SU-DHL-6 (cell line): Measurements from ENCODE around the gene ZNF532.

Source experiments
- H2AFZ ChIP-seq: fragments of 200-600 bp; sonication (generic); 2 replicates; pipeline ENCODE4 v1.6.1; 2014; ENCODE audit warnings: low read depth, mild to moderate bottlenecking, moderate library complexity, mixed read lengths, antibody characterized with exemption, low read length; ENCODE audit not compliant: severe bottlenecking
- H3F3A ChIP-seq: fragments of 200-600 bp; shearing (Covaris generic); 2 replicates; pipeline ENCODE4 v1.6.0; 2016; ENCODE audit warnings: antibody characterized with exemption, mild to moderate bottlenecking; ENCODE audit not compliant: insufficient read depth
- H3K27ac ChIP-seq: fragments of 200-600 bp; sonication (generic); 2 replicates; pipeline ENCODE4 v1.5.1; 2016; ENCODE audit warnings: low read depth, mild to moderate bottlenecking, low read length, moderate library complexity, mixed read lengths
- H3K27me3 ChIP-seq: fragments of 200-600 bp; sonication (generic), shearing (Covaris generic); 2 replicates; pipeline ENCODE4 v1.6.0; 2014; ENCODE audit warnings: mild to moderate bottlenecking, low read length
- H3K36me3 ChIP-seq: fragments of 200-600 bp; sonication (generic); 2 replicates; pipeline ENCODE4 v1.6.1; 2014; ENCODE audit warnings: mild to moderate bottlenecking, low read length, mixed read lengths
- H3K4me2 ChIP-seq: fragments of 300-600, 200-600 bp; shearing (Covaris generic), sonication (generic); 2 replicates; pipeline ENCODE4 v1.6.0; 2014; ENCODE audit warnings: low read length, low read depth, mild to moderate bottlenecking; ENCODE audit not compliant: poor library complexity, severe bottlenecking
- H3K4me3 ChIP-seq: fragments of 200-600 bp; sonication (generic); 2 replicates; pipeline ENCODE4 v1.5.1; 2014; ENCODE audit warnings: antibody characterized with exemption, low read length, mild to moderate bottlenecking, mixed read lengths; ENCODE audit not compliant: insufficient read depth, poor library complexity, severe bottlenecking
- H3K79me2 ChIP-seq: fragments of 200-600 bp; sonication (generic); 2 replicates; pipeline ENCODE4 v1.6.1; 2014; ENCODE audit warnings: mild to moderate bottlenecking, low read length, moderate library complexity; ENCODE audit not compliant: insufficient read depth
- H3K9ac ChIP-seq: fragments of 200-600 bp; sonication (generic); 2 replicates; pipeline ENCODE4 v1.7.0; 2014; ENCODE audit warnings: mild to moderate bottlenecking, low read length
- H3K9me2 ChIP-seq: fragments of 200-600 bp; sonication (generic); replicated peaks from 2 replicates; pipeline ENCODE4 v1.6.1; 2014; ENCODE audit warnings: low read length; ENCODE audit not compliant: insufficient read depth
- H3K9me3 ChIP-seq: fragments of 200-600 bp; sonication (generic); 2 replicates; pipeline ENCODE4 v1.6.1; 2014; ENCODE audit warnings: low read length, mixed read lengths; ENCODE audit not compliant: insufficient read depth
- H4K20me1 ChIP-seq: fragments of 200-600 bp; sonication (generic); 2 replicates; pipeline ENCODE4 v1.6.1; 2014; ENCODE audit warnings: low read depth, mild to moderate bottlenecking, antibody characterized with exemption, low read length, moderate library complexity, mixed read lengths
- EZH2phosphoT487 ChIP-seq: fragments of 200-600 bp; sonication (generic), shearing (Covaris generic); conservative IDR thresholded peaks from 2 replicates; pipeline ENCODE4 v1.6.1; 2018; ENCODE audit warnings: mild to moderate bottlenecking, antibody characterized with exemption, low read length, moderate library complexity, mixed read lengths
- TF ChIP-seq, protein P1 (sequence below): fragments of 200-600 bp; sonication (generic); IDR thresholded peaks from one replicate; pipeline ENCODE4 v1.5.1; 2017; ENCODE audit warnings: antibody characterized with exemption, mild to moderate bottlenecking, low read length, moderate library complexity; ENCODE audit not compliant: insufficient read depth, poor library complexity, severe bottlenecking

The ZNF532 gene

DNA sequence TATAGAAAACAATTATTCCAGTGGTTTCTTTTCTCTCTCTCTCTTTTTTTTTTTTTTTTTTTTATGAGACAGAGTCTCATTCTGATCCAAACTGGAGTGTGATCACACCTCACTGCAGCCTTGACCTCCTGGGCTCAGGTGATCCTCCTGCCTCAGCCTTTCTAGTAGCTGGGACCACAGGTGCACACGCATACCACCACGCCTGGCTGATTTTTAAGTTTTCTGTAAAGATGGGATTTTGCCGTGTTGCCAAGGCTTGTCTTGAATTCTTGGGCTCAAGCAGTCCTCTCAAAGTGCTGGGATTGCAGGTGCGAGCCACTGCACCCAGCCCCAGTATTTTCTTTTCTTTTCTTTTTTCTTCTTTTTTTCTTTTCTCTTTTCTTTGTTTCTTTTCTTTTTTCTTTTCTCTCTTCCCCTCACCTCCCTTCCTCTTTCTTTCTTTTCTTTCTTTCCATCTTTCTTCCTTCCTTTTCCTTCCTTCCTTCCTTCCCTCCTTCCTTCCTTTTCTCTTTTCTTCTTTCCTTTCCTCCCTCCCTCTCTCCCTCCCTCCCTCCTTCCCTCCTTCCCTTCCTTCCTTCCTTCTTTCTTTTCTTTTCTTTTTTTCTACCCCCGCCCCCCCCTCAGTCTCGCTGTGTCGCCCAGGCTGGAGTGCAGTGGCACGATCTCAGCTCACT, 76.9 kb downstream of the ZNF532 start:
- Histone ChIP-seq H3K9me3 (peaks cover 5% of the 10 kb centered on the region; the same call in 1 of the 2 replicates), H4K20me1 (no peaks in the 10 kb centered on the region), H3K36me3 (peaks cover 43% of the 10 kb centered on the region), H3K9ac (peak overlapping the region; percentile 7; the same call in 1 of the 2 replicates), H3K27ac (peak overlapping the region; percentile 94), H3K79me2 (peaks cover 29% of the 10 kb centered on the region), H3K9me2 (no peaks in the 10 kb centered on the region), H2AFZ (no peak overlapping the region), H3F3A (peaks cover 75% of the 10 kb centered on the region), H3K4me2 (peak overlapping the region; percentile 41), H3K4me3 (no peak overlapping the region), H3K27me3 (no peaks in the 10 kb centered on the region)
- TF ChIP-seq EZH2phosphoT487: no peak
- TF ChIP-seq, protein P1, sequence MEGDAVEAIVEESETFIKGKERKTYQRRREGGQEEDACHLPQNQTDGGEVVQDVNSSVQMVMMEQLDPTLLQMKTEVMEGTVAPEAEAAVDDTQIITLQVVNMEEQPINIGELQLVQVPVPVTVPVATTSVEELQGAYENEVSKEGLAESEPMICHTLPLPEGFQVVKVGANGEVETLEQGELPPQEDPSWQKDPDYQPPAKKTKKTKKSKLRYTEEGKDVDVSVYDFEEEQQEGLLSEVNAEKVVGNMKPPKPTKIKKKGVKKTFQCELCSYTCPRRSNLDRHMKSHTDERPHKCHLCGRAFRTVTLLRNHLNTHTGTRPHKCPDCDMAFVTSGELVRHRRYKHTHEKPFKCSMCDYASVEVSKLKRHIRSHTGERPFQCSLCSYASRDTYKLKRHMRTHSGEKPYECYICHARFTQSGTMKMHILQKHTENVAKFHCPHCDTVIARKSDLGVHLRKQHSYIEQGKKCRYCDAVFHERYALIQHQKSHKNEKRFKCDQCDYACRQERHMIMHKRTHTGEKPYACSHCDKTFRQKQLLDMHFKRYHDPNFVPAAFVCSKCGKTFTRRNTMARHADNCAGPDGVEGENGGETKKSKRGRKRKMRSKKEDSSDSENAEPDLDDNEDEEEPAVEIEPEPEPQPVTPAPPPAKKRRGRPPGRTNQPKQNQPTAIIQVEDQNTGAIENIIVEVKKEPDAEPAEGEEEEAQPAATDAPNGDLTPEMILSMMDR: no peak

- Histone ChIP-seq H3K27ac (peak overlapping the region; percentile 94), H2AFZ (no peak overlapping the region), H3F3A (peaks cover 75% of the 10 kb centered on the region), H4K20me1 (no peaks in the 10 kb centered on the region), H3K79me2 (peaks cover 30% of the 10 kb centered on the region; the same call in 1 of the 2 replicates), H3K9me3 (peaks cover 5% of the 10 kb centered on the region; the same call in 1 of the 2 replicates), H3K4me3 (no peak overlapping the region), H3K9me2 (no peaks in the 10 kb centered on the region), H3K36me3 (peaks cover 33% of the 10 kb centered on the region), H3K4me2 (peak overlapping the region; percentile 60), H3K27me3 (no peaks in the 10 kb centered on the region), H3K9ac (peak overlapping the region; percentile 63)
- TF ChIP-seq EZH2phosphoT487: no peak
- TF ChIP-seq, protein P1: no peak
Measured at GRCh38 chr18:58943896-58944295, 79.2 kb downstream of the ZNF532 start.

DNA sequence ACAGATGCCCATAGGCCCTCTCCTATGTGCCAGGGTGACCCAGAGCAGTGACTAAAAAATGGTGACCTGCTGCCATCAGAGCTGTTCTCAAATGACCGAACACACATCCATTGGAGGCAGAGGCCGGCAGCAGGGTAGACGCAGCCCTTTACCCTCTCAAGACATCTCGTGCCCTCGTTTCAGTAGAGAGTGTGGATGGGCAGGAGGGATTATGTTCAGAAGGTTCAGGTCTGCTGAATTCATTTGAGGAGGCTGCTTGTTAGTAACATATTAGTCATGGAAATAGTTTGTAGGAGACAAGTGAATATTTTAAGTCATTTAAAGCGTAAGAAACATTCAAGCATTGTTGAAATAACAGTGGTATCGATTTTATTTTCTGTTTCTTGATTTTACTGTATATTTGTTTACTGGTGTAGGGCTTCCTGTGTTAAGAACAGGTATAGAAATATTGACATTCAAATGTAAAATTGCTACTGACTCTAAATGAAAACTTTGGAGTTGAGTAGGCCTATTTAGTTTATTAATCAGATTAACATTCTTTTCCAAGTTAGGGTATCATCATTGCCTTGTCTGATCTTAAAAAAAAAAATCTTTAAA, 82.6 kb downstream of the ZNF532 start:
- Histone ChIP-seq H3K36me3 (peaks cover 39% of the 10 kb centered on the region), H3K9me3 (no peaks in the 10 kb centered on the region), H4K20me1 (no peaks in the 10 kb centered on the region), H3K27me3 (no peaks in the 10 kb centered on the region), H3K9me2 (no peaks in the 10 kb centered on the region), H3K4me2 (peak overlapping the region; percentile 60), H3F3A (peaks cover 77% of the 10 kb centered on the region), H3K9ac (peak overlapping the region; percentile 63), H3K79me2 (peaks cover 56% of the 10 kb centered on the region), H2AFZ (no peak overlapping the region), H3K4me3 (peak overlapping the region; percentile 7), H3K27ac (peak overlapping the region; percentile 94)
- no peak for TF ChIP-seq EZH2phosphoT487
- TF ChIP-seq, protein P1: no peak
